H1 (cell line): ENCODE results near the gene ENAH. TPM values are rescaled to one million over a fixed set of nuclear protein-coding genes. Genes with fewer than 3 reads are reported as not detected.

ENCODE experiments used
- CHD1 ChIP-seq: IDR thresholded peaks from 2 replicates; pipeline ENCODE4 v1.6.1; 2012; ENCODE audit warnings: low read depth, low read length, improper control_type of control experiment
- EP300 ChIP-seq, 2 experiments: IDR thresholded peaks; 1 replicate in 1 of 2; 2 replicates in 1 of 2; pipeline ENCODE4 v1.6.1; 2011 to 2012; ENCODE audit warnings: low read depth in 2 of 2, low read length in 2 of 2, mild to moderate bottlenecking in 2 of 2, borderline replicate concordance in 1 of 2, inconsistent platforms in 1 of 2, moderate library complexity in 1 of 2
- GTF2F1 ChIP-seq: IDR thresholded peaks from 2 replicates; pipeline ENCODE4 v1.6.1; 2012; ENCODE audit warnings: low read depth, low read length, improper control_type of control experiment, borderline replicate concordance
- MAFK ChIP-seq: IDR thresholded peaks from 2 replicates; pipeline ENCODE4 v1.6.1; 2012; ENCODE audit warnings: low read depth, mild to moderate bottlenecking, improper control_type of control experiment, low read length
- SIN3A ChIP-seq, 2 experiments: IDR thresholded peaks in 1 of 2; conservative IDR thresholded peaks in 1 of 2; 2 replicates each; pipeline ENCODE4 v1.6.1; 2011 to 2012; ENCODE audit warnings: low read length in 2 of 2, improper control_type of control experiment in 1 of 2, low read depth in 1 of 2, mild to moderate bottlenecking in 1 of 2
- YY1 ChIP-seq: IDR thresholded peaks from 2 replicates; pipeline ENCODE4 v1.6.1; 2011; ENCODE audit warnings: low read depth, mild to moderate bottlenecking, low read length
- polyA plus RNA-seq, 7 experiments: library from polyadenylated mRNA; depleted of rRNA in 3 of 7; stranded (reverse) in 5 of 7; unstranded in 2 of 7; fragments of >200 nt in 5 of 7; fragments of 200-250 nt in 2 of 7; gene quantifications; 1 replicate in 5 of 7; 2 replicates in 1 of 7; 4 replicates in 1 of 7; pipeline versions ENCODE4 v1.2.1 to v1.2.3, GENCODE V29; 2011 to 2013; ENCODE audit warnings: missing spikeins in 2 of 7, mixed read lengths in 2 of 7
- total RNA-seq: library from RNA; stranded (reverse); fragmentation: NEBNext Ultra II Directional; extraction: Animal tissue kit (Norgen Biotek cat#: 25700); gene quantifications from 2 replicates; pipeline ENCODE4 v1.2.1, GENCODE V29; 2021
- TF ChIP-seq, protein P1 (sequence below): fragments of 300-600 bp; sonication (generic); IDR thresholded peaks from 2 replicates; pipeline ENCODE4 v1.7.1; 2012; ENCODE audit warnings: low read length, moderate library complexity, mild to moderate bottlenecking, inconsistent platforms; ENCODE audit not compliant: insufficient replicate concordance
- TF ChIP-seq, protein P2 (sequence below): IDR thresholded peaks from 2 replicates; pipeline ENCODE4 v1.6.1; 2012; ENCODE audit warnings: inconsistent platforms

Gene ENAH
- total and polyA plus RNA-seq, 2 of the 8 experiments (the other 6 are each of a cell fraction or from before 2014, with no cell fraction given) = 39.1 to 335 TPM

DNA sequence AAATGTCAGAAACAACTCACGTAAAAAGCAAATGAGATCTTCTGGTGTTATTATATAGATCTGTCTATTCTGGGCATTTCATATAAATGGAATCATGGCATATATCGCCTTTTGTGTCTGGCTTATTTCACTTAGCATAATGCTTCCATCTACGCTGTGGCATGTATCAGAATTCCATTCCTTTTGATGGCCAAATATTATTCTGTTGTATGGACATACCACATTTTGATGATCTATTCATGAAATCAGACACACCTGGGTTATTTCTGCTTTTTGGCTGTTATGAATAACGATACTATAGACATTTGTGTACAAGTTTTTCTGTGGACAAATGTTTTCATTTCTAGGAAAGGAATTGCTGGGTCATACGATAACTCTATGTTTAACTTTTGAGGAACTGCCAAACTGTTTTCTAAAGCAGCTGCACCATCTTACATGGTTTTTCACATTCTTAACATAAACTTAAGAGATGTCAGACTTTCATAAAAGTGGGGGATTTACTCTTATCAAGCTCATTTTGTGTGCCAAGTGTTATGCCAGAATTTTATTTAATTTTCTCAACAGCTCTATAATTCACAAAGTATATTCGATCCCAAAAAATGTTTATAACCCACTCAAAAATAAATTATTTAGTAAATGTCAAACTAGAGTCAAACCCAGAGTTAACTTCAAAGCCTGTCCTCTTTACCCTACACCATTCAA, 7.6 kb downstream of the ENAH start (continued):
- TF ChIP-seq, protein P1, sequence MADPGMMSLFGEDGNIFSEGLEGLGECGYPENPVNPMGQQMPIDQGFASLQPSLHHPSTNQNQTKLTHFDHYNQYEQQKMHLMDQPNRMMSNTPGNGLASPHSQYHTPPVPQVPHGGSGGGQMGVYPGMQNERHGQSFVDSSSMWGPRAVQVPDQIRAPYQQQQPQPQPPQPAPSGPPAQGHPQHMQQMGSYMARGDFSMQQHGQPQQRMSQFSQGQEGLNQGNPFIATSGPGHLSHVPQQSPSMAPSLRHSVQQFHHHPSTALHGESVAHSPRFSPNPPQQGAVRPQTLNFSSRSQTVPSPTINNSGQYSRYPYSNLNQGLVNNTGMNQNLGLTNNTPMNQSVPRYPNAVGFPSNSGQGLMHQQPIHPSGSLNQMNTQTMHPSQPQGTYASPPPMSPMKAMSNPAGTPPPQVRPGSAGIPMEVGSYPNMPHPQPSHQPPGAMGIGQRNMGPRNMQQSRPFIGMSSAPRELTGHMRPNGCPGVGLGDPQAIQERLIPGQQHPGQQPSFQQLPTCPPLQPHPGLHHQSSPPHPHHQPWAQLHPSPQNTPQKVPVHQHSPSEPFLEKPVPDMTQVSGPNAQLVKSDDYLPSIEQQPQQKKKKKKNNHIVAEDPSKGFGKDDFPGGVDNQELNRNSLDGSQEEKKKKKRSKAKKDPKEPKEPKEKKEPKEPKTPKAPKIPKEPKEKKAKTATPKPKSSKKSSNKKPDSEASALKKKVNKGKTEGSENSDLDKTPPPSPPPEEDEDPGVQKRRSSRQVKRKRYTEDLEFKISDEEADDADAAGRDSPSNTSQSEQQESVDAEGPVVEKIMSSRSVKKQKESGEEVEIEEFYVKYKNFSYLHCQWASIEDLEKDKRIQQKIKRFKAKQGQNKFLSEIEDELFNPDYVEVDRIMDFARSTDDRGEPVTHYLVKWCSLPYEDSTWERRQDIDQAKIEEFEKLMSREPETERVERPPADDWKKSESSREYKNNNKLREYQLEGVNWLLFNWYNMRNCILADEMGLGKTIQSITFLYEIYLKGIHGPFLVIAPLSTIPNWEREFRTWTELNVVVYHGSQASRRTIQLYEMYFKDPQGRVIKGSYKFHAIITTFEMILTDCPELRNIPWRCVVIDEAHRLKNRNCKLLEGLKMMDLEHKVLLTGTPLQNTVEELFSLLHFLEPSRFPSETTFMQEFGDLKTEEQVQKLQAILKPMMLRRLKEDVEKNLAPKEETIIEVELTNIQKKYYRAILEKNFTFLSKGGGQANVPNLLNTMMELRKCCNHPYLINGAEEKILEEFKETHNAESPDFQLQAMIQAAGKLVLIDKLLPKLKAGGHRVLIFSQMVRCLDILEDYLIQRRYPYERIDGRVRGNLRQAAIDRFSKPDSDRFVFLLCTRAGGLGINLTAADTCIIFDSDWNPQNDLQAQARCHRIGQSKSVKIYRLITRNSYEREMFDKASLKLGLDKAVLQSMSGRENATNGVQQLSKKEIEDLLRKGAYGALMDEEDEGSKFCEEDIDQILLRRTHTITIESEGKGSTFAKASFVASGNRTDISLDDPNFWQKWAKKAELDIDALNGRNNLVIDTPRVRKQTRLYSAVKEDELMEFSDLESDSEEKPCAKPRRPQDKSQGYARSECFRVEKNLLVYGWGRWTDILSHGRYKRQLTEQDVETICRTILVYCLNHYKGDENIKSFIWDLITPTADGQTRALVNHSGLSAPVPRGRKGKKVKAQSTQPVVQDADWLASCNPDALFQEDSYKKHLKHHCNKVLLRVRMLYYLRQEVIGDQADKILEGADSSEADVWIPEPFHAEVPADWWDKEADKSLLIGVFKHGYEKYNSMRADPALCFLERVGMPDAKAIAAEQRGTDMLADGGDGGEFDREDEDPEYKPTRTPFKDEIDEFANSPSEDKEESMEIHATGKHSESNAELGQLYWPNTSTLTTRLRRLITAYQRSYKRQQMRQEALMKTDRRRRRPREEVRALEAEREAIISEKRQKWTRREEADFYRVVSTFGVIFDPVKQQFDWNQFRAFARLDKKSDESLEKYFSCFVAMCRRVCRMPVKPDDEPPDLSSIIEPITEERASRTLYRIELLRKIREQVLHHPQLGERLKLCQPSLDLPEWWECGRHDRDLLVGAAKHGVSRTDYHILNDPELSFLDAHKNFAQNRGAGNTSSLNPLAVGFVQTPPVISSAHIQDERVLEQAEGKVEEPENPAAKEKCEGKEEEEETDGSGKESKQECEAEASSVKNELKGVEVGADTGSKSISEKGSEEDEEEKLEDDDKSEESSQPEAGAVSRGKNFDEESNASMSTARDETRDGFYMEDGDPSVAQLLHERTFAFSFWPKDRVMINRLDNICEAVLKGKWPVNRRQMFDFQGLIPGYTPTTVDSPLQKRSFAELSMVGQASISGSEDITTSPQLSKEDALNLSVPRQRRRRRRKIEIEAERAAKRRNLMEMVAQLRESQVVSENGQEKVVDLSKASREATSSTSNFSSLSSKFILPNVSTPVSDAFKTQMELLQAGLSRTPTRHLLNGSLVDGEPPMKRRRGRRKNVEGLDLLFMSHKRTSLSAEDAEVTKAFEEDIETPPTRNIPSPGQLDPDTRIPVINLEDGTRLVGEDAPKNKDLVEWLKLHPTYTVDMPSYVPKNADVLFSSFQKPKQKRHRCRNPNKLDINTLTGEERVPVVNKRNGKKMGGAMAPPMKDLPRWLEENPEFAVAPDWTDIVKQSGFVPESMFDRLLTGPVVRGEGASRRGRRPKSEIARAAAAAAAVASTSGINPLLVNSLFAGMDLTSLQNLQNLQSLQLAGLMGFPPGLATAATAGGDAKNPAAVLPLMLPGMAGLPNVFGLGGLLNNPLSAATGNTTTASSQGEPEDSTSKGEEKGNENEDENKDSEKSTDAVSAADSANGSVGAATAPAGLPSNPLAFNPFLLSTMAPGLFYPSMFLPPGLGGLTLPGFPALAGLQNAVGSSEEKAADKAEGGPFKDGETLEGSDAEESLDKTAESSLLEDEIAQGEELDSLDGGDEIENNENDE = no peak
- TF ChIP-seq GTF2F1 = no peak
- no peak for TF ChIP-seq SIN3A (conservative IDR thresholded peaks at IDR 0.05 in 1 of 2, IDR thresholded peaks at IDR 0.05 in 1 of 2; ENCODE audit: low read depth in 1 of 2, low read length in 2 of 2)
- no peak for TF ChIP-seq MAFK
- no peak for TF ChIP-seq EP300 (IDR thresholded peaks at IDR 0.05; ENCODE audit: borderline replicate concordance in 1 of 2, low read depth in 2 of 2, low read length in 2 of 2)
- TF ChIP-seq YY1 = no peak
- TF ChIP-seq, protein P2, sequence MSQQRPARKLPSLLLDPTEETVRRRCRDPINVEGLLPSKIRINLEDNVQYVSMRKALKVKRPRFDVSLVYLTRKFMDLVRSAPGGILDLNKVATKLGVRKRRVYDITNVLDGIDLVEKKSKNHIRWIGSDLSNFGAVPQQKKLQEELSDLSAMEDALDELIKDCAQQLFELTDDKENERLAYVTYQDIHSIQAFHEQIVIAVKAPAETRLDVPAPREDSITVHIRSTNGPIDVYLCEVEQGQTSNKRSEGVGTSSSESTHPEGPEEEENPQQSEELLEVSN = no peak
- no peak for TF ChIP-seq CHD1
